HG03558 (cell line): ENCODE measurements around the gene RPGRIP1L.
"Not testable (repeated sequence)": the region's sequence is repeated elsewhere in the genome, so short reads cannot be mapped to it uniquely, and the experiment has no call there.

Experiments
- ATAC-seq: cut with Tn5 transposase; IDR thresholded peaks from one replicate; pipeline ENCODE4 v1.9.1; 2021; ENCODE audit warnings: moderate number of reproducible peaks; ENCODE audit not compliant: unreplicated experiment; ENCODE audit errors: extremely low read depth

RPGRIP1L gene

GRCh38 chr16:53713403-53714204 lies 9.9 kb upstream of the RPGRIP1L start:
- no peak for ATAC-seq

GRCh38 chr16:53712065-53712464 lies 8.4 kb upstream of the RPGRIP1L start:
- no peak for ATAC-seq

GRCh38 chr16:53711390-53711789 lies 7.7 kb upstream of the RPGRIP1L start:
- no peak for ATAC-seq

GRCh38 chr16:53708490-53708889 lies 4.8 kb upstream of the RPGRIP1L start:
- no peak for ATAC-seq

DNA sequence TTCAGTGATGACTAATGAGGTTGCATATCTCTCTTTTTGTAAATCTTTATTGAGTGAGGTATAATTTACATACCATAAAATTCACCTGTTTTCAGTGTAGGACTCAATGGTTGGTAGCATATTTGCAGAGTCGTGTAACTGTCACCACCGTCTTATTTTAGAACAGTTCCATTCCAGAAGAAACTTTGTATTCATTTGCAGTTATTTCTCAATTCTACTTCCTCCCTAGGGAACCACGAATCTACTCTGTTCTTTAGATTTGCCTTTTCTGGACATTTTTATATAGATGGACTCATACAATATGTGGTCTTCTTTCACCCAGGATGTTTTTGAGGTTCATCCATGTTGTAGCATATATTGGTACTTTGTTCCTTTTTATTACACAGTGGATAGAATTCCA lies 4.0 kb upstream of the RPGRIP1L start:
- no peak for ATAC-seq

DNA sequence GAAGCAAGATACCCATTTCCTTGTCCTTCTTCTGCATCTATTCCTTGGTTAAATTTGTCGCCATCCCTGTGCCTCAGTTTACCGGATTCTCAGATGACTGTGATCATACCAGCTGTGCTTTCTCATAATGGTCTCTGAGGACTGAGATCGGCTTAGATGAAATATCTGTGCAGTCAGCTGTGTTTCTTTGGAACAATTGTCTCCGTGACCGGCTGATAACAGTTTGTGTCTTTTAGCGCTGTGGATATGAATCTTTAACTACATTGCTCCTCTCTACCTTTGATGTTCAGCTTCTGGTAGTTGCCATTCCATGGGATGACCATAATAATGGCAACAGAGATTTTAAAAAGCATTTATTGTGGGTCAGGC lies 770 bp upstream of the RPGRIP1L start:
- no peak for ATAC-seq

- ATAC-seq = not testable (repeated sequence)
These were observed 5.4 kb downstream of the RPGRIP1L start for GRCh38 chr16:53698271-53698670.

- ATAC-seq = no peak
These were observed 8.6 kb downstream of the RPGRIP1L start for GRCh38 chr16:53695070-53695469.

DNA sequence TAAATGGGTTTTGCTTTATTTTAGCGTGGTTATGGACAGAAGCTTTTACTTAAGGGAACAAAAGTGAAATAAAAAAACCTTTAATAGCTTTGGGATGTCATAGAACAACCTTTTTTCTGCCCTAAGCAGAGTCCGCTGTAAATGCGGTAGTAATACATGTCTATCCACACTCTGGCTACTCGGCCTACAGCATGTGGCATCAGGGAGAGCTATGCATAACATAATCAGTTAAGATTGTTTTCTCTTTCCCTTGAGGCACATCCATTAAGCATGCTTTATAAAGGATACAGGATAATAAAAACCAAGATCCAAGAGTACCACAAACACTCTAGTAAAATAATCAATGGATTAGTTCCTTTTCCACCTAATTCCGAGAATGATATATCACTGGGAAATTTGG lies 10.3 kb downstream of the RPGRIP1L start:
- no peak for ATAC-seq

DNA sequence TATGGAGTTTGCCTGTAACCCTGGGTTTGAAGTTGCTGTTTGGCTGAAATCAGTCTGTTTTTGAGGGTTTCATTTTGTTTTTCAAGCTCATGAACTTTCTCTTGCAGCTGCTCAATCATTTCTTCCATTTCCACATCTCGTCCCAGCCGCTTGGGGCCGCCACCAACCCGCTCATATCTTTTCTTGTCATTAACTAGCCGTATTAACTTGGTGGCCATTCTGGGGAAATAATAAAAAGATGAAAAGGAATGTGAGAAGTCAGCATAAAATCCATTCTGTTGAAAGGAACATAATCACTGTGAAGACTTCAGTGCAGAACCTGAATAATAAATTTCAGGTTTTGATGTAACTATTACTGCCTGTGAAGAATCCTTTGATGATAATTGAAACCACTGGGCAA lies 11.5 kb downstream of the RPGRIP1L start:
- no peak for ATAC-seq

- no peak for ATAC-seq
These were observed 12.9 kb downstream of the RPGRIP1L start for GRCh38 chr16:53690771-53691170.

DNA sequence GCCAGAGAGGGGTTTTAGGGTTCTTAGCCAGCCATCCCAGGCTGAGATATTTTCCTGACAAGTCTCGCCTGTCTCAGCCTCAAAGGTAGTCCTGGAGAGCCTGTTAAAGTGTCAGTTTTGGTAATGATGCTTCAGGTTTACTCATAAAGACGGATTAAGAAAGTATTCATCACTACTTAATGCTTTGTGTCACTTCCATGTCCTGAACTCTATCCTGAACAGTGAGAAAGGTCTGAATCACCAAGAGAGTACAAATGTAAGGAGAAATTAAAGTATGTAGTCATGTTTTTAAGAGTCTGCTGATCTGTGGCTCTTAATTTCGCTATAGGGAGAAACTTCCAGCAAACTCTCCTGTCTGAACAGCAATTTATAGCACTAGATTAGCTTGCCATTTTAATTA lies 14.0 kb downstream of the RPGRIP1L start:
- ATAC-seq = no peak

GRCh38 chr16:53686710-53687109 lies 16.9 kb downstream of the RPGRIP1L start:
- ATAC-seq = no peak

GRCh38 chr16:53685334-53685733 lies 18.3 kb downstream of the RPGRIP1L start:
- not testable (repeated sequence) for ATAC-seq

GRCh38 chr16:53681354-53681753 lies 22.3 kb downstream of the RPGRIP1L start:
- ATAC-seq = no peak

DNA sequence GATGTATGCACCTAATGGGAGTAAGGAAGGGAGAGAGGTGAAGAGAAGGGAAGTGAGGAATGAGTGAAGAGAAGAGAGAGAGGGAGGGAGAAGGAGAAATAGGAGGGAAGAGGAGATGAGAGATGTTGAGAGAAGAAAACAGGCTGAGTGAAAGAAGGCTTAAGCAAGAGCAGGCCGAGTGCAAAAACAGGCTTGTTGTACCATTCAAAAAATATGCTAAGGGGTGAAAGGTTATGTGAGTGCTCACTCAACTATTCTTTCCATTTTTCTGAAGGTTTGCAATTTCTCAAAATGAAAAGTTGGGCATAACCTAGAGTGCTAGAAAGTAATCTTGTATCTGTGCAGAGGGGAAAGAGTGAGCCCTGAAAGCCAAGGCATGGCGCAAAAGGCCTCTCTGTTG lies 22.9 kb downstream of the RPGRIP1L start:
- ATAC-seq = no peak

DNA sequence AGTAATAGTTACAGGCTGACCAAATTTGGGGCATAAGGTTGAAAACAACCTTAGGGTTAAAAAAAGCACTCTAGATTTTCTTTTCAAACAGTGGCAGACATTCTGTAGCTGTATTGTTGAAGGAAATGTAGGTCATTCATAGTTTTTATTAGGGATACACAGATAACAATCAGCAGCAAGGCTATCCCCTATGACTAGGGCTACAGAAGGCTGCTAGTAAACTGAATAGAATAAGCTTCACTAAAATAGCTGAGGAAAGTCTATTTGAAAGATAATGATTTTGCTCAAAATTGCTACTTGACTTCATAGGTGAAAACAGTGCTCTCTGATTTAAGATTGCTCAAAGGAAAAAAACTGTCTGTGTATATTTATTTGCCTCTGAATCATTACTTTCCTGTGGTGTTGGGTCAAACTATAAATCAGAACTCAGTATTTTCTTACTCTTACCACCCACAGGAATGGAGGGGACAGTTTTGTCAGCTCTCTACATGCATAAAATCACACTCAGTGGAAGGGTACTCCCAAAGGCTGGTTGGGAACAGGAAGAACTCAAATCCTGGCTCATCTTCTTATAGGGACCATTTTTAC lies 24.8 kb downstream of the RPGRIP1L start:
- ATAC-seq = no peak

DNA sequence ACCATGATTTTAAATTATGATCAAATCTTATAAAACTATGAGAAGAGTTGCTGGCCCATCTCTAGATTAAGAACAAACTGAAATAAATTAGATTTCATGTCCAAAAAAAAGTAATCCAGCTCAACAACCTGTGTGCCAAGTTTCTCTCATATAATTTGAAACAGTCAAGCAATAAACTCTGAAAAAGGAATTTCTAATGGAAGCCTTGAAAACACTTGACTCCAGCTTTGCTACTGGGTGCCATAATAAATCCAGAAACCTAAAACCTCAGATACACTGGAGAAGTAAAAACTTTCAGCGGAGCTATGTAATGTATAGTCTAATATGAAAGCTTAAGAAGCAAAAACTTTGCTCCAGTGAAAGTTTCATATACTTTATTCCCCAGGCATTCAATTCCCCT lies 25.5 kb downstream of the RPGRIP1L start:
- no peak for ATAC-seq

- ATAC-seq = no peak
These were observed 30.5 kb downstream of the RPGRIP1L start for GRCh38 chr16:53673189-53673588.

- no peak for ATAC-seq
These were observed 31.2 kb downstream of the RPGRIP1L start for GRCh38 chr16:53672461-53672860.

GRCh38 chr16:53668869-53669268 lies 34.8 kb downstream of the RPGRIP1L start:
- no peak for ATAC-seq

DNA sequence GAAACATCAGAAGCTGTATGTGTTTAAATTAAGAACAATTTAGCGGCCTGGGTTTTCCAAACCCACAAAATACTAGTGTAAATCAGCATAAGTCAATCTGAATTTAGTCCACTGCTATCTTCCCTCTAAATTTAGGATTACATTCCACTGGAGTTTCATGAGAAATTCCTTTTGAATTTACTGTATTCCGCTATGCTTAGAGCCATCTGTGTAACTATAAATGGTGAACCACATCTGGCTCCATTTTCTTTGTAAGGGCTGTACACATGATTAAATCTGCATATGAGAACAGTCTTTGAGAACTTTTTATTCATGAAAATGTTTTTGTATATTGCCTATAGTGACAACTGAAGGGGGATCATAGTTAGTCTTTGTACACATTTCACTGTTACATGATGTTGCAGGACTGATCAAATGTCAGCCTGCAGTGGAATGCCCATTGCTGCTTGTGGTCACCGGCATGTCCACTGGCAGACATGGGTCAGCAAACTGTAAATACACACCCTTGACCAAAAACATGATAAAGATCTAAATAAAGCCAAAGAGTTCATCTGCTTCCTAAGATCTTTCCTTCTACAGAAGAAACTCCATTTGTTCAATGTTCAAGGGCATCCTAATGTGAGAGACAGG lies 36.8 kb downstream of the RPGRIP1L start:
- ATAC-seq = no peak
